ENCODE results near the gene C1QTNF12. TPM values are rescaled to one million over a fixed set of nuclear protein-coding genes. Genes with fewer than 3 reads are reported as not detected.

C1QTNF12 gene
- total RNA-seq, 1 donor from 2014 or later: not detected

DNA sequence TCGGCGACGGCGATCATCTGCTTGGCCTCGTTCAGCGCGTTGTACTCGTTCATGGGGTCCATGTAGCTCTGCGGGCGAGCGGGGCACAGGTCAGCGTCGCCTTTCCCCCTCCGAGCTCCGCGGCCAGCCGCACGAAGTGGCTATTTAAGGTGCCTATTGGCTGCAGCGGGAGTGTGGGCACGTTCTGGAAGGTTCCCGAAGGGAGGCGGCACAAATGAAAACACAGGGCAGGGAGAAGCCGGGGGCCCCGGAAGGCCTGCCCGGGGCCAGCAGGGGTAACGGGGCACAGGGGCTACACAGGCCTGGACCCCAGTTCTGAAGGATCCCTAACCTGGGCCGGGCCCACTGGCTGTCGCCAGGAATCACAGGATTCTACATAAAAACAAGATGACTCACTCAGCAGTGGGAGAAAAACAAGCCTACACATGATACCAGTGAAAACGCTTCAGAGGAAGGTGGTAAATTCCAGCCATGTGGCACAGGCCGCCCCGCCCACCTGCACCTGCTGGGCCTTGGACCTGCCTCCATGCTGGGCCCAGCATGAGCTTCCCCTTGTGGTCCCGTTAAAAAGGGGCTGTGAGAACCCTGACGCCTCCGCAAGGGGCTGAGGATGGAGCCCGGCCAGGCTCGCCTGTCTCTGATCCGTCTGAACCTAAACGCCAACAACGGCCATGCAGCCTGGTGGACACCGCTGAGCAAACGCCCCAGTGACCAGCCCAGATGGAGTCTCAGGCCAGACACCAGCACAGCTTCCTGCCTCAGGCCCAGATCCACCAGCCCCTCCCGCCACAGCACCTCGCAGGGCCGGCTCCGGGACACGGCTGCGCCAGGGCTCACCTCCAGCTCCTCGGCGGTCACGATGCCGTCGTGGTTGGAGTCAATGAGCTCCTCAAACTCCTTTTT, 28.6 kb downstream of the C1QTNF12 start:
- TF ChIP-seq, protein P1, sequence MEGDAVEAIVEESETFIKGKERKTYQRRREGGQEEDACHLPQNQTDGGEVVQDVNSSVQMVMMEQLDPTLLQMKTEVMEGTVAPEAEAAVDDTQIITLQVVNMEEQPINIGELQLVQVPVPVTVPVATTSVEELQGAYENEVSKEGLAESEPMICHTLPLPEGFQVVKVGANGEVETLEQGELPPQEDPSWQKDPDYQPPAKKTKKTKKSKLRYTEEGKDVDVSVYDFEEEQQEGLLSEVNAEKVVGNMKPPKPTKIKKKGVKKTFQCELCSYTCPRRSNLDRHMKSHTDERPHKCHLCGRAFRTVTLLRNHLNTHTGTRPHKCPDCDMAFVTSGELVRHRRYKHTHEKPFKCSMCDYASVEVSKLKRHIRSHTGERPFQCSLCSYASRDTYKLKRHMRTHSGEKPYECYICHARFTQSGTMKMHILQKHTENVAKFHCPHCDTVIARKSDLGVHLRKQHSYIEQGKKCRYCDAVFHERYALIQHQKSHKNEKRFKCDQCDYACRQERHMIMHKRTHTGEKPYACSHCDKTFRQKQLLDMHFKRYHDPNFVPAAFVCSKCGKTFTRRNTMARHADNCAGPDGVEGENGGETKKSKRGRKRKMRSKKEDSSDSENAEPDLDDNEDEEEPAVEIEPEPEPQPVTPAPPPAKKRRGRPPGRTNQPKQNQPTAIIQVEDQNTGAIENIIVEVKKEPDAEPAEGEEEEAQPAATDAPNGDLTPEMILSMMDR (IDR thresholded peaks at IDR 0.05): no peak
- H3K27ac ChIP-seq: no peak overlapping the region

GRCh38 chr1:1216770-1217620, 29.5 kb downstream of the C1QTNF12 start:
- H3K4me1 ChIP-seq: no peaks in the 10 kb centered on the region
- TF ChIP-seq, protein P1 (IDR thresholded peaks at IDR 0.05): no peak
- H3K9me3 ChIP-seq: no peaks in the 10 kb centered on the region
- no peak overlapping the region for H3K27ac ChIP-seq
- no peaks in the 10 kb centered on the region for H3K27me3 ChIP-seq
- intact Hi-C loops (cut with DNase I): no loop called here
- no peak for DNase-seq (ENCODE audit: low spot score in 2 of 2)
- no peak overlapping the region for H3K4me3 ChIP-seq
- peaks cover 51 to 58% of the 10 kb centered on the region in 2 donors for H3K36me3 ChIP-seq

More for the DNA sequence above, 28.6 kb downstream of the C1QTNF12 start:
- Histone ChIP-seq H3K36me3 (peaks cover 60 to 67% of the 10 kb centered on the region in 2 donors), H3K4me1 (no peaks in the 10 kb centered on the region), H3K4me3 (no peak overlapping the region), H3K9me3 (no peaks in the 10 kb centered on the region), H3K27me3 (no peaks in the 10 kb centered on the region)
- no peak for DNase-seq (ENCODE audit: low spot score in 2 of 2)
- intact Hi-C loops (cut with DNase I): no loop called here

DNA sequence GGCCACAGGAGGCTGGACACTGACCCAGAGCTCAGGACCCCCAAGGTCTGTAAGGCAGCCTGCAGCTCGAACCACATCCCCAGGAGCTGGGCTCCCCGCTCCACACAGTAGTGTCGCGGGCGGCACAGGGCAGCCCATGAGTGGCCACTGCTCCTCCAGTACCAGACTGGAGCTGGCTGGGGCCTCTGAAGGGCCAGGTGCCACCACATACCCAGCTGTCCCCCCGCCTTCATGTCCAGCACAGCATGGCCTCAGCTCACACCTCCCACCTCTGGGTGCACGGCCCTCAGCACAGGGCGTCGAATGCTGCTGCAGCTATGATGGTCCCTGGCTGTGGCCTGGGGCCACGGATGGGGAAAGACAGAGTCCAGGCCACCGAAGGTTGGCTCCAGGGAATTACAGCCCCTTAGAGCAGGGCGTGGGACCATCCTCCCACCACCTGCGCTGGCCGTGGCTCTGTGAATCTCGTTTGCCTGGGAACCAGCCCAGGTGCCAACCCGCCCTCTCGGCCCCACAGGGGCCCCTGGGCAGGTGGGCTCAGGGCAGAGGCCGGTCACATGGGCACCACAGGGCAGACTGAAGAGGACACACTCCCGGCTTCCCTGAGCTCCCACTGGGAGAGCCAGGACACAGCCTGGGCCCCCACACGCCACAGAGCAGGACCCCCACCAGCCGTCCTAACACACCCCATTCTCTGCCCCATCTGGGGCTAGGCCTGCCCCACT, 30.5 kb downstream of the C1QTNF12 start:
- no peak overlapping the region for H3K4me3 ChIP-seq
- no peaks in the 10 kb centered on the region for H3K9me3 ChIP-seq
- intact Hi-C loops (cut with DNase I): no loop called here
- H3K27ac ChIP-seq: no peak overlapping the region
- H3K27me3 ChIP-seq: no peaks in the 10 kb centered on the region
- TF ChIP-seq, protein P1 (IDR thresholded peaks at IDR 0.05): no peak
- peaks cover 42 to 49% of the 10 kb centered on the region in 2 donors for H3K36me3 ChIP-seq
- no peak for DNase-seq (ENCODE audit: low spot score in 2 of 2)
- no peaks in the 10 kb centered on the region for H3K4me1 ChIP-seq

GRCh38 chr1:1215080-1215676, 31.3 kb downstream of the C1QTNF12 start:
- H3K27me3 ChIP-seq: no peaks in the 10 kb centered on the region
- intact Hi-C loops (cut with DNase I): no loop called here
- no peaks in the 10 kb centered on the region for H3K4me1 ChIP-seq
- H3K27ac ChIP-seq: no peak overlapping the region
- no peak overlapping the region for H3K4me3 ChIP-seq
- TF ChIP-seq, protein P1 (IDR thresholded peaks at IDR 0.05): no peak
- peaks cover 38 to 41% of the 10 kb centered on the region in 2 donors for H3K36me3 ChIP-seq
- no peak for DNase-seq (ENCODE audit: low spot score in 2 of 2)
- no peaks in the 10 kb centered on the region for H3K9me3 ChIP-seq

Measured in ascending aorta (tissue), 2 donors.